ENCODE data around the gene IFNL3. TPM values are rescaled to one million over a fixed set of nuclear protein-coding genes. Genes with fewer than 3 reads are reported as not detected.

The IFNL3 gene
- total RNA-seq, 1 experiment from 2014 or later: not detected

- no peak for TF ChIP-seq ZSCAN18 (CRISPR knock-in tag; IDR thresholded peaks at IDR 0.05)
- TF ChIP-seq TP53 (CRISPR knock-in tag; IDR thresholded peaks at IDR 0.05): no peak
- TF ChIP-seq MYBL2 (CRISPR knock-in tag; IDR thresholded peaks at IDR 0.05): no peak
- TF ChIP-seq ATF3 (CRISPR knock-in tag; conservative IDR thresholded peaks at IDR 0.05): no peak
Observed at GRCh38 chr19:39240421-39240820, 4.4 kb downstream of the IFNL3 start (continued).

- H3K27me3 Mint-ChIP-seq (ENCODE audit: low read depth): peaks cover 46% of the 10 kb centered on the region
- DNase-seq (ENCODE audit: low spot score) (no peak), ATAC-seq (no peak)
- CTCF ChIA-PET: no interaction called here
- POLR2A ChIA-PET: no interaction called here
- no peak overlapping the region for H3K27ac Mint-ChIP-seq
- H3K4me3 Mint-ChIP-seq: no peak overlapping the region
- H3K9me3 Mint-ChIP-seq: no peaks in the 10 kb centered on the region
- no peaks in the 10 kb centered on the region for H3K36me3 Mint-ChIP-seq
- TF ChIP-seq RELA (CRISPR knock-in tag; IDR thresholded peaks at IDR 0.05; ENCODE audit: borderline replicate concordance) (no peak), CREB1 (CRISPR knock-in tag; IDR thresholded peaks at IDR 0.05) (no peak), TP53 (CRISPR knock-in tag; IDR thresholded peaks at IDR 0.05) (no peak), PREB (CRISPR knock-in tag; IDR thresholded peaks at IDR 0.05; ENCODE audit: borderline replicate concordance) (no peak), ZNF281 (CRISPR knock-in tag; IDR thresholded peaks at IDR 0.05) (no peak), SP1 (CRISPR knock-in tag; conservative IDR thresholded peaks at IDR 0.05) (no peak), CBFB (CRISPR knock-in tag; IDR thresholded peaks at IDR 0.05; ENCODE audit: low read depth) (no peak), ATF1 (CRISPR knock-in tag; IDR thresholded peaks at IDR 0.05) (no peak), FOXP4 (CRISPR knock-in tag; IDR thresholded peaks at IDR 0.05) (no peak), ATF3 (CRISPR knock-in tag; conservative IDR thresholded peaks at IDR 0.05) (no peak), GABPB1 (CRISPR knock-in tag; IDR thresholded peaks at IDR 0.05) (no peak), FOXJ3 (CRISPR knock-in tag; IDR thresholded peaks at IDR 0.05; ENCODE audit: borderline replicate concordance) (no peak), ZNF425 (CRISPR knock-in tag; conservative IDR thresholded peaks at IDR 0.05) (no peak), AR (CRISPR knock-in tag; IDR thresholded peaks at IDR 0.05) (no peak), IRF1 (CRISPR knock-in tag; IDR thresholded peaks at IDR 0.05) (no peak)
- 0 out of 2 replicates have a peak, but pooled peaks cover 2% of the 10 kb centered on the region for H3K4me1 Mint-ChIP-seq
Observed at GRCh38 chr19:39238944-39239343, 5.9 kb downstream of the IFNL3 start.
